ENCODE results near the gene FSIP1. TPM values are rescaled to one million over a fixed set of nuclear protein-coding genes. Genes with fewer than 3 reads are reported as not detected.
A peak's percentile ranks its signal among the peaks of the same experiment; 100 is the strongest.

FSIP1 gene
- polyA plus RNA-seq, 1 experiment = 0.43 TPM

GRCh38 chr15:39593071-39593655 lies 189.5 kb downstream of the FSIP1 start:
- no peak for DNase-seq (ENCODE audit: low read depth, low spot score)
- Histone ChIP-seq H3K4me3 (ENCODE audit: low read depth, low read length) (peak overlapping the region; percentile 7), H3K27ac (ENCODE audit: low read depth, low read length) (peak overlapping the region; percentile 34), H3K9me3 (ENCODE audit: control insufficient read depth, insufficient read depth, low read length) (no peaks in the 10 kb centered on the region), H3K27me3 (ENCODE audit: control insufficient read depth, insufficient read depth, low read length) (no peaks in the 10 kb centered on the region)
- TF ChIP-seq CTCF (IDR thresholded peaks at IDR 0.05; ENCODE audit: low read depth, low read length) = no peak
- CTCF ChIA-PET = interaction anchor here (1.1 kb wide), 1 partner anchor 164 kb away, joined by 4 read pairs; no protein-coding TSS in a partner anchor
- POLR2A ChIA-PET = interaction anchor here (1.0 kb wide), 1 partner anchor 11 kb away, joined by 5 read pairs; no protein-coding TSS in a partner anchor

GRCh38 chr15:39592500-39592899 lies 190.1 kb downstream of the FSIP1 start:
- ChIA-PET POLR2A (interaction anchor here (3.2 kb wide), 1 partner anchor 12 kb away, joined by 27 read pairs; the partner anchor contains the start of gene THBS1), CTCF (no interaction called here)
- Histone ChIP-seq H3K27ac (ENCODE audit: low read depth, low read length) (peak overlapping the region; percentile 34), H3K27me3 (ENCODE audit: control insufficient read depth, insufficient read depth, low read length) (no peaks in the 10 kb centered on the region), H3K4me3 (ENCODE audit: low read depth, low read length) (peak overlapping the region; percentile 2; the same call in 1 of the 2 replicates), H3K9me3 (ENCODE audit: control insufficient read depth, insufficient read depth, low read length) (no peaks in the 10 kb centered on the region)
- no peak for DNase-seq (ENCODE audit: low read depth, low spot score)
- no peak for TF ChIP-seq CTCF (IDR thresholded peaks at IDR 0.05; ENCODE audit: low read depth, low read length)

- POLR2A ChIA-PET = interaction anchor here (3.2 kb wide), 1 partner anchor 11 kb away, joined by 27 read pairs; the partner anchor contains the start of gene THBS1
- Histone ChIP-seq H3K4me3 (ENCODE audit: low read depth, low read length) (no peak overlapping the region), H3K27me3 (ENCODE audit: control insufficient read depth, insufficient read depth, low read length) (no peaks in the 10 kb centered on the region), H3K9me3 (ENCODE audit: control insufficient read depth, insufficient read depth, low read length) (no peaks in the 10 kb centered on the region), H3K27ac (ENCODE audit: low read depth, low read length) (no peak overlapping the region)
- TF ChIP-seq CTCF (IDR thresholded peaks at IDR 0.05; ENCODE audit: low read depth, low read length) = no peak
- CTCF ChIA-PET = interaction anchor here (1.0 kb wide), 1 partner anchor 165 kb away, joined by 6 read pairs; no protein-coding TSS in a partner anchor
- no peak for DNase-seq (ENCODE audit: low read depth, low spot score)
Measured at GRCh38 chr15:39591896-39592315, 190.7 kb downstream of the FSIP1 start.

GRCh38 chr15:39591141-39591895 lies 191.3 kb downstream of the FSIP1 start:
- CTCF ChIA-PET = interaction anchor here (0.6 to 1.0 kb wide), 2 partner anchors 165 to 314 kb away, joined by 4 to 6 read pairs; no protein-coding TSS in a partner anchor
- TF ChIP-seq CTCF (IDR thresholded peaks at IDR 0.05; ENCODE audit: low read depth, low read length) = no peak
- H3K27ac ChIP-seq (ENCODE audit: low read depth, low read length) = peak overlapping the region; percentile 42
- no peaks in the 10 kb centered on the region for H3K9me3 ChIP-seq (ENCODE audit: control insufficient read depth, insufficient read depth, low read length)
- no peaks in the 10 kb centered on the region for H3K27me3 ChIP-seq (ENCODE audit: control insufficient read depth, insufficient read depth, low read length)
- no peak for DNase-seq (ENCODE audit: low read depth, low spot score)
- POLR2A ChIA-PET = interaction anchor here (0.6 to 3.2 kb wide), 2 partner anchors 10 to 178 kb away, joined by 4 to 27 read pairs; partner anchors contain the start of gene THBS1
- no peak overlapping the region; the same call in 1 of the 2 replicates for H3K4me3 ChIP-seq (ENCODE audit: low read depth, low read length)

All from AG04450 (cell line).